PFSK-1 (cell line): ENCODE data around the gene STAU1.

Source experiments
- FOXP2 ChIP-seq: optimal IDR thresholded peaks from 2 replicates; pipeline ENCODE3; 2011; ENCODE audit warnings: borderline replicate concordance, control low read depth, inconsistent platforms; ENCODE audit not compliant: insufficient read depth; ENCODE audit errors: extremely low read length, extremely low read depth
- POLR2AphosphoS5 ChIP-seq: IDR thresholded peaks from 2 replicates; pipeline ENCODE4 v1.6.1; 2012; ENCODE audit warnings: low read depth, mild to moderate bottlenecking, control low read depth, low read length, moderate library complexity
- SIN3A ChIP-seq: IDR thresholded peaks from 2 replicates; pipeline ENCODE4 v1.6.1; 2012; ENCODE audit warnings: mild to moderate bottlenecking, low read length, moderate library complexity, borderline replicate concordance; ENCODE audit not compliant: insufficient read depth
- TAF1 ChIP-seq: IDR thresholded peaks from 2 replicates; pipeline ENCODE4 v1.6.1; 2012; ENCODE audit warnings: low read length, control low read depth, borderline replicate concordance; ENCODE audit not compliant: insufficient read depth
- TF ChIP-seq, protein P1 (sequence below), 2 experiments: IDR thresholded peaks; 2 replicates each; pipeline versions ENCODE4 v1.6.1 to v1.8.0; 2011 to 2012; ENCODE audit warnings: low read depth in 2 of 2, low read length in 2 of 2, control low read depth in 1 of 2, inconsistent platforms in 1 of 2, mild to moderate bottlenecking in 1 of 2, moderate library complexity in 1 of 2; ENCODE audit not compliant: insufficient read depth in 1 of 2

STAU1 gene

DNA sequence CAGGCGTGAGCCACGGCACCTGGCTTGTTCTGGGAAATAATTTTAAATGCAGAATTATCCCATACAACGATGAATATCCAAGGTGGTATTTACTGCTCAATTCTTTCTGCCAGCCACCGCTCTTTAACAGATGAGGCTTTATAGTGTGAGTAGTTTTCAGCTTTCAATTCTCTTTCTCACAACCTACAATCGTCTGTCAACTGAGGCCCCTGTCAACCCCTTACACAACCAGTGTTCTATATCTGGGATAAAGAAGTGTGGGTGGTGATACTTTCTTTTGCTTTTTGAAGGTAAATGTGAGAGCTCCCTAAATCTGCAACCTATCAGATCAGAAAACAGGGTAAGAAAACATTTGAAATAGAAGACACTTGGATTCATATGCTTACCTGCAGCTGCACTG is 22.5 kb downstream of the STAU1 start:
- TF ChIP-seq, protein P1, sequence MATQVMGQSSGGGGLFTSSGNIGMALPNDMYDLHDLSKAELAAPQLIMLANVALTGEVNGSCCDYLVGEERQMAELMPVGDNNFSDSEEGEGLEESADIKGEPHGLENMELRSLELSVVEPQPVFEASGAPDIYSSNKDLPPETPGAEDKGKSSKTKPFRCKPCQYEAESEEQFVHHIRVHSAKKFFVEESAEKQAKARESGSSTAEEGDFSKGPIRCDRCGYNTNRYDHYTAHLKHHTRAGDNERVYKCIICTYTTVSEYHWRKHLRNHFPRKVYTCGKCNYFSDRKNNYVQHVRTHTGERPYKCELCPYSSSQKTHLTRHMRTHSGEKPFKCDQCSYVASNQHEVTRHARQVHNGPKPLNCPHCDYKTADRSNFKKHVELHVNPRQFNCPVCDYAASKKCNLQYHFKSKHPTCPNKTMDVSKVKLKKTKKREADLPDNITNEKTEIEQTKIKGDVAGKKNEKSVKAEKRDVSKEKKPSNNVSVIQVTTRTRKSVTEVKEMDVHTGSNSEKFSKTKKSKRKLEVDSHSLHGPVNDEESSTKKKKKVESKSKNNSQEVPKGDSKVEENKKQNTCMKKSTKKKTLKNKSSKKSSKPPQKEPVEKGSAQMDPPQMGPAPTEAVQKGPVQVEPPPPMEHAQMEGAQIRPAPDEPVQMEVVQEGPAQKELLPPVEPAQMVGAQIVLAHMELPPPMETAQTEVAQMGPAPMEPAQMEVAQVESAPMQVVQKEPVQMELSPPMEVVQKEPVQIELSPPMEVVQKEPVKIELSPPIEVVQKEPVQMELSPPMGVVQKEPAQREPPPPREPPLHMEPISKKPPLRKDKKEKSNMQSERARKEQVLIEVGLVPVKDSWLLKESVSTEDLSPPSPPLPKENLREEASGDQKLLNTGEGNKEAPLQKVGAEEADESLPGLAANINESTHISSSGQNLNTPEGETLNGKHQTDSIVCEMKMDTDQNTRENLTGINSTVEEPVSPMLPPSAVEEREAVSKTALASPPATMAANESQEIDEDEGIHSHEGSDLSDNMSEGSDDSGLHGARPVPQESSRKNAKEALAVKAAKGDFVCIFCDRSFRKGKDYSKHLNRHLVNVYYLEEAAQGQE (IDR thresholded peaks at IDR 0.05; ENCODE audit: insufficient read depth in 1 of 2, low read depth in 2 of 2, low read length in 2 of 2): no peak
- TF ChIP-seq POLR2AphosphoS5: no peak
- TF ChIP-seq FOXP2: no peak
- no peak for TF ChIP-seq SIN3A
- no peak for TF ChIP-seq TAF1

DNA sequence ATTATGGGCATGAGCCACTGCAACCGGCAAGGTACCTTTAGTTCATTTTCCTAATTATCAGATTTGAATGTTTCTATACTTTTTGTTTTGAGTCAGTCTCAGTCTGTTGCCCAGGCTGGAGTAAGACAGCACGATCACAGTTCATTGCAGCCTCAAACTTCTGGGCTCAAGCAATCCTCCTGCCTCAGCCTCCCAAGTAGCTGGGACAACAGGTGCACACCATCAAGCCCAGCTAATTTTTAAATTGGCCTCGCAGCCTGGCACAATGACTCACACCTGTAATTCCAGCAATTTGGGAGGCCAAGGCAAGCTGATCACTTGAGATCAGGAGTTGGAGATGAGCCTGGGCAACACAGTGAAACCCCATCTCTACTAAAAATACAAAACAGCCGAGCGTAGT is 24.4 kb downstream of the STAU1 start:
- TF ChIP-seq TAF1 (no peak), POLR2AphosphoS5 (no peak), SIN3A (no peak), FOXP2 (no peak)
- TF ChIP-seq, protein P1 (IDR thresholded peaks at IDR 0.05; ENCODE audit: insufficient read depth in 1 of 2, low read depth in 2 of 2, low read length in 2 of 2): no peak

DNA sequence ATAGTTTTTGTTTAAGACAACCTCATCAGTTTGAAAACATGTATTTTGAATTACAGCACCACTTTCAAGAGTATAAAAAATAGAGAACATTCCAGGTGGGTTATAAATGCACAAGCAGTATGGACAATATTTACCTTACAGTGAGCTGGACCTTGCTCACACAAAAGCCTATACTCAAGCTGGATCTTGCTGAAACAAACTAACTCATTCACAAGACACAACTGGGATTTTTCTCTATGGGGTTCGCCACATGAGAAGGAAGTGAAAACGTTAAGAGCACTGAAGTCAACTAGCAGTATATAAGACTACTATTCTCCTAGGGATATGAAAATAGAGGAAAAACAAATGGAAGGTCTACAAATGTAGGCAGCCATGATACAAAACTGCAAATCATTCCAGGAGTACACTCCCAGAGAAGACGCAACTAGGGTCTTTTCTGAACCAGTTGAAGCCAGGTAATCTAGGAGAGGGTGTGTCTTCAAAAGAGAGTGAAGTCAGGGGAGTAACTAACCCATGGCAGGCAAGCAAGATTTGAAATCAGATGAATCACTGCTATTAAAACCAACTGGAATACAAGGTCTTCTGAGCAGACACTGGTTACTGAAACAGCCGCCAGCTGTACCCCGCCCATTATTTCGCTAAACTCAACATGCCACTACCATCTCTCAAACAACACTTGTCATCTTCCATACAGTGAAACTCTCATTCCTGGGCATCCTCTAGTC is 26.5 kb downstream of the STAU1 start:
- TF ChIP-seq SIN3A (no peak), POLR2AphosphoS5 (no peak), TAF1 (no peak), FOXP2 (no peak)
- TF ChIP-seq, protein P1 (IDR thresholded peaks at IDR 0.05; ENCODE audit: insufficient read depth in 1 of 2, low read depth in 2 of 2, low read length in 2 of 2): no peak

DNA sequence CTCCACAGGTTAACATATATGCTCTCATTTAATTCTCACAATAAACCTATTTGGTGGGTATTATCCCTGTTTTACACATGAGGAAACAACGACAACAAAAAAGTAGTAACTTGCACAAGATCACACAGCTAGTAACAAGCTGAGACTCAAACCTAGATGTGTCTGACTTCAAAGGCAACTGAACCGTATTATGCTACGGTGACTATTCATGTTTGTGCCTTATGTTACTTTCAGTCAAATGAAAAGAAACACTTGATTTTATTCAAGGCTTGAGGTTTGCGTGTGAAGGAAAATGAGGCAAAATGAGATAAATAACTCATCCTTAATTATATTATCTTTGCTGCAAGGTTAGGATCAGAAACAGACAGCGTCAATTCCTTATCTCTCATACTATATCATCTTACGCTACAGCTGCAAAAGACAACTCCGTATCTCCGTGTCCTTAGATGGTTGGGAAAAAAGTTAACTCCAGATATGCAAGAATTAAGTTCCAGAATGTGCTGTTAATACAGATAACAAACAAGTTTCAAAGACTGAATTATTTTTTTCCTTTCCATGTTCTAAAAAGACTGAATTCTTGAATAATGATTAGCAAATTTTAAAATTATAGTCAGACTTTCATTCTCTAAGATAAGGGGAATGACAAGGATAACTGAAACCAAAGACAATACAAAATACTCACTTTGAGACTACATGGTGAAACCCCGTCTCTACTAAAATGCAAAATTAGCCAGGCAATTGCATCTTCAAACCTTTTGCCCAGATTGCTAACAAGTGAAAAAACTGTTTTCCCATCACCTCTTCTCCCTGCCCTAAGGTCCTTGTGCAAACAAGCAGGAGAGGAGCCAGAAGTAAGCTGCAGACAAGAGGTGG is 27.8 kb downstream of the STAU1 start:
- TF ChIP-seq TAF1 (no peak), POLR2AphosphoS5 (no peak), FOXP2 (no peak), SIN3A (no peak)
- TF ChIP-seq, protein P1 (IDR thresholded peaks at IDR 0.05; ENCODE audit: insufficient read depth in 1 of 2, low read depth in 2 of 2, low read length in 2 of 2): no peak
